ENCODE measurements around the gene MYOZ1. TPM values are rescaled to one million over a fixed set of nuclear protein-coding genes. Genes with fewer than 3 reads are reported as not detected.

Gene MYOZ1
- polyA plus RNA-seq, 1 of the 3 experiments (the other 2 are of a cell fraction) = 0.26 TPM

DNA sequence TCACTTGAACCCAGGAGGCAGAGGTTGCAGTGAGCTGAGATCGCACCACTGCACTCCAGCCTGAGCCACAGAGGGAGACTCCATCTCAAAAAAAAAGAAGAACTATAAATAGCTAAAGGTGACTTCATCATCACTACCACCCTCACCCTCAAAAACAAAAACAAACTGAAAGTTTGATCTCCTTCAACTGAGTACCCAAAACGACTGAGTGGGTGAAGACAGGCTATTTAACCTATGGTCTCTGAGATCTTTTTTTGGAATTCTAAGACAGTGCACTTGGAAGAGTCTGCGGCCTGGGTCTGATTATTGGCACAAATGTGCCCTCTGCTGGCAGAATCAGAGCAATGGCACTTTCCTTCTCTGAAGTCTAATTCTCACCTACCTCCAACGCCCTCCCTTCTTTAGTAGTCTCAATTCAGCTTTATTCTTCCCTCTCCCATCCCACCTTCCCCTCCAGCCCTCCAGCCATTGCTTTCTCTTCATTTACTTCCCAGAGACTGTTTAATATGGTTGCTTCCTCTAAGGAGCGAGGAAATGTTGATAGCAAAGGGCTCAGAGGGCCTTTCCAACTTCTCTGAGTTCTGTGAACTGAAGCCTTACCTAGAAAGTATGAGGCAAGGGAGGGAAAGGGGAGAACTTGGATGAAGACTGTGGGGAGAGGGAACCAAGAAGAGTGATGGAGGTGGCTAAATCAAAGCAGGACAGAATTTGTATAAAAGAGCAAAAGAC lies 2.9 kb upstream of the MYOZ1 start:
- CTCF ChIA-PET = interaction anchor here (0.6 to 17.2 kb wide), 35 partner anchors 8 to 406 kb away, joined by 3 to 216 read pairs (median 4); partner anchors contain the start of genes PPP3CB and USP54
- POLR2A ChIA-PET = no interaction called here
- WGBS (ENCODE audit: low lambda C conversion rate) = 49% methylated on average over 5 of the region's 5 CpGs
- H3K27me3 ChIP-seq (ENCODE audit: insufficient read depth) = no peaks in the 10 kb centered on the region
- H3F3A ChIP-seq (replicated peaks; ENCODE audit: insufficient read depth) = peaks cover 4% of the 10 kb centered on the region
- DNase-seq = peak; percentile 72
- no peaks in the 10 kb centered on the region for H3K9me2 ChIP-seq
- H3K27ac ChIP-seq (ENCODE audit: low read depth in 2 of 2, low read length in 1 of 2) = no peak overlapping the region
- no peaks in the 10 kb centered on the region for H3K79me2 ChIP-seq (ENCODE audit: insufficient read depth)
- H3K9me3 ChIP-seq = no peaks in the 10 kb centered on the region
- no peak overlapping the region for H3K9ac ChIP-seq
- no peaks in the 10 kb centered on the region for H4K20me1 ChIP-seq (ENCODE audit: insufficient read depth)
- peak overlapping the region; percentile 91 for H2AFZ ChIP-seq (ENCODE audit: low read depth)
- H3K36me3 ChIP-seq (replicated peaks in 1 of 2; ENCODE audit: control insufficient read depth in 1 of 2, insufficient read depth in 2 of 2, low read length in 1 of 2) = no peaks in the 10 kb centered on the region
- H3K4me2 ChIP-seq = no peak overlapping the region
- no peak overlapping the region; a peak in 1 of 4 replicates for H3K4me3 ChIP-seq (ENCODE audit: low read depth in 2 of 2, low read length in 1 of 2)
- TF ChIP-seq TCF12 (IDR thresholded peaks at IDR 0.05) (no peak), RAD21 (IDR thresholded peaks at IDR 0.05; ENCODE audit: low read length) (peak; percentile 95), EZH2phosphoT487 (IDR thresholded peaks at IDR 0.05; ENCODE audit: borderline replicate concordance, low read depth) (no peak), PBX3 (IDR thresholded peaks at IDR 0.05) (no peak), NRF1 (IDR thresholded peaks at IDR 0.05; ENCODE audit: low read depth, low read length) (no peak), NFIC (IDR thresholded peaks at IDR 0.05; ENCODE audit: borderline replicate concordance) (no peak), GATA2 (CRISPR knock-in tag; IDR thresholded peaks at IDR 0.05) (no peak), JUND (IDR thresholded peaks at IDR 0.05) (no peak), SMC3 (IDR thresholded peaks at IDR 0.05; ENCODE audit: low read depth, low read length) (peak; percentile 94), FOXM1 (IDR thresholded peaks at IDR 0.05; ENCODE audit: low read depth) (no peak)
- TF ChIP-seq, protein P1, sequence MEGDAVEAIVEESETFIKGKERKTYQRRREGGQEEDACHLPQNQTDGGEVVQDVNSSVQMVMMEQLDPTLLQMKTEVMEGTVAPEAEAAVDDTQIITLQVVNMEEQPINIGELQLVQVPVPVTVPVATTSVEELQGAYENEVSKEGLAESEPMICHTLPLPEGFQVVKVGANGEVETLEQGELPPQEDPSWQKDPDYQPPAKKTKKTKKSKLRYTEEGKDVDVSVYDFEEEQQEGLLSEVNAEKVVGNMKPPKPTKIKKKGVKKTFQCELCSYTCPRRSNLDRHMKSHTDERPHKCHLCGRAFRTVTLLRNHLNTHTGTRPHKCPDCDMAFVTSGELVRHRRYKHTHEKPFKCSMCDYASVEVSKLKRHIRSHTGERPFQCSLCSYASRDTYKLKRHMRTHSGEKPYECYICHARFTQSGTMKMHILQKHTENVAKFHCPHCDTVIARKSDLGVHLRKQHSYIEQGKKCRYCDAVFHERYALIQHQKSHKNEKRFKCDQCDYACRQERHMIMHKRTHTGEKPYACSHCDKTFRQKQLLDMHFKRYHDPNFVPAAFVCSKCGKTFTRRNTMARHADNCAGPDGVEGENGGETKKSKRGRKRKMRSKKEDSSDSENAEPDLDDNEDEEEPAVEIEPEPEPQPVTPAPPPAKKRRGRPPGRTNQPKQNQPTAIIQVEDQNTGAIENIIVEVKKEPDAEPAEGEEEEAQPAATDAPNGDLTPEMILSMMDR (IDR thresholded peaks at IDR 0.05) = peak; percentile 85
- TF ChIP-seq, protein P2, sequence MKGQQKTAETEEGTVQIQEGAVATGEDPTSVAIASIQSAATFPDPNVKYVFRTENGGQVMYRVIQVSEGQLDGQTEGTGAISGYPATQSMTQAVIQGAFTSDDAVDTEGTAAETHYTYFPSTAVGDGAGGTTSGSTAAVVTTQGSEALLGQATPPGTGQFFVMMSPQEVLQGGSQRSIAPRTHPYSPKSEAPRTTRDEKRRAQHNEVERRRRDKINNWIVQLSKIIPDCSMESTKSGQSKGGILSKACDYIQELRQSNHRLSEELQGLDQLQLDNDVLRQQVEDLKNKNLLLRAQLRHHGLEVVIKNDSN (IDR thresholded peaks at IDR 0.05; ENCODE audit: borderline replicate concordance, low read depth) = no peak
- TF ChIP-seq, protein P3, sequence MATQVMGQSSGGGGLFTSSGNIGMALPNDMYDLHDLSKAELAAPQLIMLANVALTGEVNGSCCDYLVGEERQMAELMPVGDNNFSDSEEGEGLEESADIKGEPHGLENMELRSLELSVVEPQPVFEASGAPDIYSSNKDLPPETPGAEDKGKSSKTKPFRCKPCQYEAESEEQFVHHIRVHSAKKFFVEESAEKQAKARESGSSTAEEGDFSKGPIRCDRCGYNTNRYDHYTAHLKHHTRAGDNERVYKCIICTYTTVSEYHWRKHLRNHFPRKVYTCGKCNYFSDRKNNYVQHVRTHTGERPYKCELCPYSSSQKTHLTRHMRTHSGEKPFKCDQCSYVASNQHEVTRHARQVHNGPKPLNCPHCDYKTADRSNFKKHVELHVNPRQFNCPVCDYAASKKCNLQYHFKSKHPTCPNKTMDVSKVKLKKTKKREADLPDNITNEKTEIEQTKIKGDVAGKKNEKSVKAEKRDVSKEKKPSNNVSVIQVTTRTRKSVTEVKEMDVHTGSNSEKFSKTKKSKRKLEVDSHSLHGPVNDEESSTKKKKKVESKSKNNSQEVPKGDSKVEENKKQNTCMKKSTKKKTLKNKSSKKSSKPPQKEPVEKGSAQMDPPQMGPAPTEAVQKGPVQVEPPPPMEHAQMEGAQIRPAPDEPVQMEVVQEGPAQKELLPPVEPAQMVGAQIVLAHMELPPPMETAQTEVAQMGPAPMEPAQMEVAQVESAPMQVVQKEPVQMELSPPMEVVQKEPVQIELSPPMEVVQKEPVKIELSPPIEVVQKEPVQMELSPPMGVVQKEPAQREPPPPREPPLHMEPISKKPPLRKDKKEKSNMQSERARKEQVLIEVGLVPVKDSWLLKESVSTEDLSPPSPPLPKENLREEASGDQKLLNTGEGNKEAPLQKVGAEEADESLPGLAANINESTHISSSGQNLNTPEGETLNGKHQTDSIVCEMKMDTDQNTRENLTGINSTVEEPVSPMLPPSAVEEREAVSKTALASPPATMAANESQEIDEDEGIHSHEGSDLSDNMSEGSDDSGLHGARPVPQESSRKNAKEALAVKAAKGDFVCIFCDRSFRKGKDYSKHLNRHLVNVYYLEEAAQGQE (IDR thresholded peaks at IDR 0.05; ENCODE audit: low read depth, low read length) = no peak
- H3K4me1 ChIP-seq (ENCODE audit: control insufficient read depth in 1 of 2, insufficient read depth in 2 of 2, low read depth in 1 of 2, low read length in 1 of 2) = peaks cover 0 to 16% of the 10 kb centered on the region in 2 experiments; a peak in 1 of 4 replicates
